Cortex of kidney (tissue), 1 donor: ENCODE data around the gene SRRM4.

Experiments
- DNase-seq: peaks from one replicate; lab custom pipeline; 2025; lab: John Stamatoyannopoulos, UW

Gene SRRM4

GRCh38 chr12:119118625-119119024 lies 137.3 kb downstream of the SRRM4 start:
- no peak for DNase-seq

- DNase-seq = no peak
Measured at GRCh38 chr12:119122047-119122446, 140.7 kb downstream of the SRRM4 start.

GRCh38 chr12:119122751-119123150 lies 141.4 kb downstream of the SRRM4 start:
- DNase-seq = no peak

- no peak for DNase-seq
Measured at GRCh38 chr12:119128527-119128926, 147.2 kb downstream of the SRRM4 start.

- DNase-seq = no peak
Measured at GRCh38 chr12:119129827-119130434, 148.6 kb downstream of the SRRM4 start.

- no peak for DNase-seq
Measured at GRCh38 chr12:119130523-119130922, 149.2 kb downstream of the SRRM4 start.

GRCh38 chr12:119134284-119135072 lies 153.1 kb downstream of the SRRM4 start:
- DNase-seq = no peak

- DNase-seq = no peak
Measured at GRCh38 chr12:119136811-119137410, 155.6 kb downstream of the SRRM4 start.

GRCh38 chr12:119139448-119139847 lies 158.1 kb downstream of the SRRM4 start:
- DNase-seq = no peak

- DNase-seq = no peak
Measured at GRCh38 chr12:119145367-119145766, 164.0 kb downstream of the SRRM4 start.

- no peak for DNase-seq
Measured at GRCh38 chr12:119147847-119148448, 166.6 kb downstream of the SRRM4 start.

- DNase-seq = no peak
Measured at GRCh38 chr12:119149270-119149669, 167.9 kb downstream of the SRRM4 start.

- DNase-seq = no peak
Measured at GRCh38 chr12:119151445-119152026, 170.2 kb downstream of the SRRM4 start.

GRCh38 chr12:119153477-119154434 lies 172.4 kb downstream of the SRRM4 start:
- DNase-seq = no peak

GRCh38 chr12:119154435-119154818 lies 173.1 kb downstream of the SRRM4 start:
- DNase-seq = no peak

GRCh38 chr12:119156401-119157044 lies 175.2 kb downstream of the SRRM4 start:
- no peak for DNase-seq

GRCh38 chr12:119157528-119157927 lies 176.2 kb downstream of the SRRM4 start:
- DNase-seq = no peak

GRCh38 chr12:119157978-119158377 lies 176.6 kb downstream of the SRRM4 start:
- no peak for DNase-seq

GRCh38 chr12:119158402-119158801 lies 177.1 kb downstream of the SRRM4 start:
- DNase-seq = no peak

GRCh38 chr12:119159844-119160243 lies 178.5 kb downstream of the SRRM4 start:
- DNase-seq = no peak

- DNase-seq = no peak
Measured at GRCh38 chr12:119167902-119168301, 186.6 kb downstream of the SRRM4 start.
